Breast epithelium (tissue), 3 donors: Measurements from ENCODE around the gene PCF11.

Source experiments
- CTCF ChIP-seq, 3 donors: fragments of 450-650 bp; IDR thresholded peaks; one replicate each; pipeline ENCODE4 v1.5.1; 2016 to 2017; ENCODE audit warnings: antibody characterized with exemption in 3 of 3, mild to moderate bottlenecking in 3 of 3, moderate library complexity in 3 of 3
- POLR2A ChIP-seq: fragments of 450-650 bp; IDR thresholded peaks from one replicate; pipeline ENCODE4 v1.6.1; 2016; ENCODE audit warnings: antibody characterized with exemption, mild to moderate bottlenecking, moderate library complexity

DNA sequence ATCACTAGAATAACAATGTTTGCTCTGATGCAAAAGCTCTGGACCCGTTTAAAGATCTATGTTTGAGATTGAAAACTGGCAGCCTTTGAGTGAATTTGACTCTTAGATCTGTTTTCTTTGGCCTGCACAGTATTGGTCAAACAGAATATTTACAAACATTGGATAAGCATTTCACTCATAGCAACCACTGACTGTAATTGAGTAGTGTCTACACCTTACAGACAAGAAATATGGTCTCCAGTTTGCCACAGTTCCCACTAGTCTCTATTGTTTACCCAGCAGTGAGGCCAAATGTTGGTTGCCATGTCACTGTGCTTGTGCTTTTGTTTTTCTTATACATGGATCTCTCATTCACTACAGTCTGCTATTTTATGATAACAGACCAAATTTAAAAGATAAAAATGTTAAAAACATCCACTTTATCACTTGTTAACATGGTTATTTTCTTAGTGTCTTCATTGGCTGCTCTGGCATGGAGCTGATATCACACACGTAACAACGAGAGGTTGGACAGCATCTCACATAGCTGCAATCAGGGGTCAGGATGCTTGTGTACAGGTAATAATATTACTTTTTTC, 48.8 kb downstream of the PCF11 start:
- TF ChIP-seq CTCF (IDR thresholded peaks at IDR 0.05) (no peak), POLR2A (no peak)
